ENCODE data around the gene LITAFD.

- TF ChIP-seq CTCF (conservative IDR thresholded peaks at IDR 0.05; ENCODE audit: low read depth, low read length) = peak; percentile 42; the same call in 1 of the 2 replicates
- no peak for TF ChIP-seq EZH2phosphoT487 (IDR thresholded peaks at IDR 0.05; ENCODE audit: borderline replicate concordance, low read length)
- no peak for TF ChIP-seq EZH2 (IDR thresholded peaks at IDR 0.05; ENCODE audit: low read length, unreplicated experiment)
Observed at GRCh38 chr16:8855051-8855786, 26.9 kb upstream of the LITAFD start.

All from PC-3 (cell line).